Vagina (tissue), 2 donors: Measurements from ENCODE around the gene TSPYL1.

Experiments used
- CTCF ChIP-seq, 3 experiments: fragments of 450-650 bp in 2 of 3; fragments of 200-600 bp in 1 of 3; sonication (generic) in 1 of 3; IDR thresholded peaks; one replicate each; pipeline ENCODE4 v1.5.1; 2017 to 2019; ENCODE audit warnings: antibody characterized with exemption in 3 of 3, mild to moderate bottlenecking in 2 of 3, moderate library complexity in 2 of 3
- POLR2A ChIP-seq, 2 donors: fragments of 450-650 bp; IDR thresholded peaks; one replicate each; pipeline ENCODE4 v1.6.1; 2017; ENCODE audit warnings: antibody characterized with exemption in 2 of 2, mild to moderate bottlenecking in 2 of 2, moderate library complexity in 2 of 2
- POLR2AphosphoS5 ChIP-seq, 2 donors: sonication (generic); formaldehyde crosslinking; IDR thresholded peaks; one replicate each; pipeline ENCODE4 v1.9.0; 2017; ENCODE audit warnings: antibody characterized with exemption in 2 of 2, mild to moderate bottlenecking in 2 of 2, low read depth in 1 of 2; ENCODE audit not compliant: insufficient read depth in 1 of 2

- TF ChIP-seq CTCF (IDR thresholded peaks at IDR 0.05) (no peak), POLR2A (IDR thresholded peaks at IDR 0.05) (no peak), POLR2AphosphoS5 (IDR thresholded peaks at IDR 0.05; ENCODE audit: insufficient read depth in 1 of 2, low read depth in 1 of 2) (no peak)
Measured at GRCh38 chr6:116246089-116246488, 33.6 kb downstream of the TSPYL1 start.
